Fibroblast of villous mesenchyme (primary cell): ENCODE data around the gene RASD1. TPM values are rescaled to one million over a fixed set of nuclear protein-coding genes. Genes with fewer than 3 reads are reported as not detected.

Experiments
- DNase-seq: peaks from one replicate; pipeline ENCODE4 v3.0.0-alpha.2; 2010; ENCODE audit warnings: low read depth
- H3K4me3 ChIP-seq: 2 replicates; pipeline ENCODE4 v1.5.1; 2011; ENCODE audit warnings: low read depth, mild to moderate bottlenecking, low read length
- CTCF ChIP-seq: IDR thresholded peaks from 2 replicates; pipeline ENCODE4 v1.5.1; 2012; ENCODE audit warnings: low read depth, mild to moderate bottlenecking, low read length; ENCODE audit not compliant: insufficient read depth
- total RNA-seq: library from RNA; depleted of rRNA; stranded (reverse); fragments of >200 nt; gene quantifications from 2 replicates; pipeline ENCODE4 v1.2.3, GENCODE V29; 2012

RASD1 gene
- total RNA-seq, 1 donor: 0.86 TPM

- H3K4me3 ChIP-seq: no peak overlapping the region
- no peak for DNase-seq
Observed at GRCh38 chr17:17506893-17507464, 10.8 kb upstream of the RASD1 start.

GRCh38 chr17:17506181-17506741, 10.1 kb upstream of the RASD1 start:
- H3K4me3 ChIP-seq: no peak overlapping the region
- TF ChIP-seq CTCF: no peak
- DNase-seq: no peak

More at GRCh38 chr17:17506893-17507464, 10.8 kb upstream of the RASD1 start:
- TF ChIP-seq CTCF: no peak

GRCh38 chr17:17505610-17506171, 9.5 kb upstream of the RASD1 start:
- DNase-seq: no peak
- TF ChIP-seq CTCF: no peak
- H3K4me3 ChIP-seq: no peak overlapping the region

- DNase-seq: no peak
- TF ChIP-seq CTCF: no peak
- H3K4me3 ChIP-seq: no peak overlapping the region
Observed at GRCh38 chr17:17505151-17505550, 9.0 kb upstream of the RASD1 start.

- TF ChIP-seq CTCF: no peak
- no peak overlapping the region for H3K4me3 ChIP-seq
- no peak for DNase-seq
Observed at GRCh38 chr17:17504341-17505140, 8.3 kb upstream of the RASD1 start.

GRCh38 chr17:17503566-17504130, 7.5 kb upstream of the RASD1 start:
- no peak for DNase-seq
- TF ChIP-seq CTCF: no peak
- H3K4me3 ChIP-seq: no peak overlapping the region
